ENCODE data around the gene LY6G6D.

LY6G6D gene

DNA sequence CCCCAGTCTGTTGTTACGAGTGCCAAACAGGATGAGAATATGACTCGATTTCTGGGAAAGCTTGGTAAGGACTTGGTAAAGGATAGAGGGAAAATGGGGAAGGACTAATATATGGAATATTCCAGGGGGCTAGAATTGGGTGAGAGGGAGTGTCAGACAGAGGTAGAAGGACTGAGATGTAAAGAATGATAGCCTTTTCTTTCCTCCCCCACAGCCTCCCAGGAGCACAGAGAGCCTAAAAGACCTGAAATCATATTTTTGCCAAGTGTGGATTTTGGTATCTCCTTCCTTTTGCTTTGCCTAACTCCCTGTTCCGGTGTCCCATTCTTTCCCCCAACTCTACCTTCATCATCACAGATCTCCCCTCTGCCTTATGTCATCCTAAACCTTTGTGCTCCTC, 27.7 kb downstream of the LY6G6D start:
- no peak overlapping the region for H3K9ac ChIP-seq (ENCODE audit: low read length)
- no peaks in the 10 kb centered on the region for H3K27me3 ChIP-seq (ENCODE audit: insufficient read depth, low read length)
- peaks cover 27% of the 10 kb centered on the region for H3K4me1 ChIP-seq (ENCODE audit: insufficient read depth, low read length, severe bottlenecking)
- H3K9me2 ChIP-seq (ENCODE audit: low read depth, low read length): no peaks in the 10 kb centered on the region
- TF ChIP-seq, protein P1, sequence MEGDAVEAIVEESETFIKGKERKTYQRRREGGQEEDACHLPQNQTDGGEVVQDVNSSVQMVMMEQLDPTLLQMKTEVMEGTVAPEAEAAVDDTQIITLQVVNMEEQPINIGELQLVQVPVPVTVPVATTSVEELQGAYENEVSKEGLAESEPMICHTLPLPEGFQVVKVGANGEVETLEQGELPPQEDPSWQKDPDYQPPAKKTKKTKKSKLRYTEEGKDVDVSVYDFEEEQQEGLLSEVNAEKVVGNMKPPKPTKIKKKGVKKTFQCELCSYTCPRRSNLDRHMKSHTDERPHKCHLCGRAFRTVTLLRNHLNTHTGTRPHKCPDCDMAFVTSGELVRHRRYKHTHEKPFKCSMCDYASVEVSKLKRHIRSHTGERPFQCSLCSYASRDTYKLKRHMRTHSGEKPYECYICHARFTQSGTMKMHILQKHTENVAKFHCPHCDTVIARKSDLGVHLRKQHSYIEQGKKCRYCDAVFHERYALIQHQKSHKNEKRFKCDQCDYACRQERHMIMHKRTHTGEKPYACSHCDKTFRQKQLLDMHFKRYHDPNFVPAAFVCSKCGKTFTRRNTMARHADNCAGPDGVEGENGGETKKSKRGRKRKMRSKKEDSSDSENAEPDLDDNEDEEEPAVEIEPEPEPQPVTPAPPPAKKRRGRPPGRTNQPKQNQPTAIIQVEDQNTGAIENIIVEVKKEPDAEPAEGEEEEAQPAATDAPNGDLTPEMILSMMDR (IDR thresholded peaks at IDR 0.05; ENCODE audit: low read length): no peak
- TF ChIP-seq EZH2 (IDR thresholded peaks at IDR 0.05; ENCODE audit: borderline replicate concordance, low read length): no peak
- H3K36me3 ChIP-seq (ENCODE audit: insufficient read depth, low read length): peaks cover 50% of the 10 kb centered on the region
- no peak overlapping the region for H3K4me2 ChIP-seq (ENCODE audit: low read length)
- no peaks in the 10 kb centered on the region for H3F3A ChIP-seq (ENCODE audit: insufficient read depth, low read length)
- H3K9me3 ChIP-seq (ENCODE audit: low read length): no peaks in the 10 kb centered on the region
- no peaks in the 10 kb centered on the region for H4K20me1 ChIP-seq (ENCODE audit: insufficient read depth, low read length)
- H3K79me2 ChIP-seq (ENCODE audit: insufficient read depth, low read length): no peaks in the 10 kb centered on the region
- H3K27ac ChIP-seq (ENCODE audit: low read depth, low read length, poor library complexity, severe bottlenecking): no peak overlapping the region
- no peak overlapping the region for H3K4me3 ChIP-seq (ENCODE audit: low read depth, low read length, poor library complexity, severe bottlenecking)
- H2AFZ ChIP-seq (ENCODE audit: low read length): no peak overlapping the region

DNA sequence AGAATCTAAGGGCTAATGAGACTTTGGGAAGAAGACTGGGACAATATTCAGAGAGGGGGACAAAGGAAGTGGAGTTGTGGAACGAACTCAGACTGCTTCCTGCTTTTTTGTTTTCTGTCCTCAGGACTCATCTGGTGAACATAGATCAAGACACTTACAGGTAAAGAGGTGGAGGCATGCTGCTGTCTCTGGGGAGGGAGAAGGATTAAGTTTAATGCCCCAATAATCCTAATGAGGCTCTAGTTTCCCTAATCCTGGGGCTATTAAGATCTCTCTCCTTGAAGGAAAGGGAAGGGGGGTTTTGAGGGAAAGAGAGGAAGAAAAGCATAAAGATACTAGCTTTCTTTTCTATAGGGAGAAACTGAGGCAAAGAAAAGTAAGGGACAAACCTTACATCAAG, 29.3 kb downstream of the LY6G6D start:
- no peak overlapping the region for H2AFZ ChIP-seq (ENCODE audit: low read length)
- no peak overlapping the region for H3K4me3 ChIP-seq (ENCODE audit: low read depth, low read length, poor library complexity, severe bottlenecking)
- no peak for TF ChIP-seq EZH2 (IDR thresholded peaks at IDR 0.05; ENCODE audit: borderline replicate concordance, low read length)
- TF ChIP-seq, protein P1 (IDR thresholded peaks at IDR 0.05; ENCODE audit: low read length): no peak
- no peaks in the 10 kb centered on the region for H3K27me3 ChIP-seq (ENCODE audit: insufficient read depth, low read length)
- H3K36me3 ChIP-seq (ENCODE audit: insufficient read depth, low read length): peaks cover 54% of the 10 kb centered on the region
- no peak overlapping the region for H3K4me2 ChIP-seq (ENCODE audit: low read length)
- peaks cover 12% of the 10 kb centered on the region for H3K4me1 ChIP-seq (ENCODE audit: insufficient read depth, low read length, severe bottlenecking)
- no peaks in the 10 kb centered on the region for H3K9me3 ChIP-seq (ENCODE audit: low read length)
- no peaks in the 10 kb centered on the region for H3K9me2 ChIP-seq (ENCODE audit: low read depth, low read length)
- no peak overlapping the region for H3K9ac ChIP-seq (ENCODE audit: low read length)
- H4K20me1 ChIP-seq (ENCODE audit: insufficient read depth, low read length): no peaks in the 10 kb centered on the region
- H3K79me2 ChIP-seq (ENCODE audit: insufficient read depth, low read length): no peaks in the 10 kb centered on the region
- no peaks in the 10 kb centered on the region for H3F3A ChIP-seq (ENCODE audit: insufficient read depth, low read length)
- H3K27ac ChIP-seq (ENCODE audit: low read depth, low read length, poor library complexity, severe bottlenecking): no peak overlapping the region

DNA sequence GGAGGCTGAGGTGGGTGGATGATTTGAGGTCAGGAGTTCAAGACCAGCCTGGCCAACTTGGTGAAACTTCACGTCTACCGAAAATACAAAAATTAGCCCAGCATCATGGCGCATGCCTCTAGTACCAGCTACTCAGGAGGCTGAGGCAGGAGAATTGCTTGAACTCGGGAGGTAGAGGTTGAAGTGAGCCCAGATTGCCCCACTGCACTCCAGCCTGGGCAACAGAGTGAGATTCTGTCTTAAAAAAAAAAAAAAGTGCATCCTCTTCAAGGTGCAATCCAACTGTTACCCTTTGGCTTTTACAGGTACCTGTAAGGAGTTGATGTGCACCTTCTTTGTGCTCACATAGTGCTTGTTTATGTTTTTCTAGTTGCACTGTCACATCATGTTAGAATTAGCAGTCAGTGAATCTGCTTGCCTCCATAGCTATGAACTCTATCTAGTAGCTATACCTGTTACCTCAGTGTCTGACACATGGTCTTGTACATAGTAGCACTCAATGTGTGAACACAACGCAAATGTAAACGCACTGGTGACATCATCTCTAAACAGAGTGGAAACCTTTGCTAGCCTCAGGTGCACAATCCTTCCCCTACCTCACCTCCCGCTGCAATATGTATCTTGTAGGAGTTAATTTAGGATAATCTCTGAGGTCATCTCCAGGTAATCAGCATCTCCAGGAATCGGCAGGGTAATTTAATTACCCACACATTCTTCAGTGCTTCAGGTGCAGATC, 34.3 kb downstream of the LY6G6D start:
- Histone ChIP-seq H2AFZ (ENCODE audit: low read length) (no peak overlapping the region), H3K4me3 (ENCODE audit: low read depth, low read length, poor library complexity, severe bottlenecking) (no peak overlapping the region), H3F3A (ENCODE audit: insufficient read depth, low read length) (no peaks in the 10 kb centered on the region), H3K36me3 (ENCODE audit: insufficient read depth, low read length) (peaks cover 33% of the 10 kb centered on the region), H3K4me2 (ENCODE audit: low read length) (no peak overlapping the region), H3K4me1 (ENCODE audit: insufficient read depth, low read length, severe bottlenecking) (no peaks in the 10 kb centered on the region), H3K9ac (ENCODE audit: low read length) (no peak overlapping the region), H3K9me3 (ENCODE audit: low read length) (no peaks in the 10 kb centered on the region), H3K9me2 (ENCODE audit: low read depth, low read length) (no peaks in the 10 kb centered on the region), H3K27ac (ENCODE audit: low read depth, low read length, poor library complexity, severe bottlenecking) (no peak overlapping the region), H3K79me2 (ENCODE audit: insufficient read depth, low read length) (no peaks in the 10 kb centered on the region), H3K27me3 (ENCODE audit: insufficient read depth, low read length) (no peaks in the 10 kb centered on the region), H4K20me1 (ENCODE audit: insufficient read depth, low read length) (no peaks in the 10 kb centered on the region)
- no peak for TF ChIP-seq EZH2 (IDR thresholded peaks at IDR 0.05; ENCODE audit: borderline replicate concordance, low read length)

Measured in OCI-LY1 (cell line).